Endothelial cell of umbilical vein (primary cell): Measurements from ENCODE around the gene NAP1L4.

Experiments used
- EZH2 ChIP-seq: IDR thresholded peaks from 2 replicates; pipeline ENCODE4 v1.6.1; 2012; ENCODE audit warnings: borderline replicate concordance, low read depth, mild to moderate bottlenecking, moderate library complexity, low read length, inconsistent platforms; ENCODE audit not compliant: severe bottlenecking
- FOS ChIP-seq: IDR thresholded peaks from 2 replicates; pipeline ENCODE4 v1.6.1; 2011; ENCODE audit warnings: mild to moderate bottlenecking, low read length, moderate library complexity, borderline replicate concordance; ENCODE audit not compliant: insufficient read depth
- GATA2 ChIP-seq: IDR thresholded peaks from 2 replicates; pipeline ENCODE4 v1.7.0; 2011; ENCODE audit warnings: low read depth, mild to moderate bottlenecking, moderate library complexity, mixed read lengths, low read length; ENCODE audit not compliant: insufficient read length, insufficient read depth
- POLR2A ChIP-seq: IDR thresholded peaks from 2 replicates; pipeline ENCODE4 v1.6.1; 2012; ENCODE audit warnings: low read depth, mild to moderate bottlenecking, control low read depth, low read length
- TF ChIP-seq, protein P1 (sequence below), 2 donors: IDR thresholded peaks; 1 replicate in 1 of 2; 2 replicates in 1 of 2; pipeline ENCODE4 v1.5.1; 2011; ENCODE audit warnings: low read length in 2 of 2, mild to moderate bottlenecking in 2 of 2, moderate library complexity in 2 of 2, control low read depth in 1 of 2, inconsistent platforms in 1 of 2, low read depth in 1 of 2; ENCODE audit not compliant: insufficient read depth in 1 of 2; ENCODE audit errors: extremely low read depth in 1 of 2
- TF ChIP-seq, protein P2 (sequence below): IDR thresholded peaks from 2 replicates; pipeline ENCODE4 v1.6.1; 2011; ENCODE audit not compliant: insufficient read depth, insufficient read length

DNA sequence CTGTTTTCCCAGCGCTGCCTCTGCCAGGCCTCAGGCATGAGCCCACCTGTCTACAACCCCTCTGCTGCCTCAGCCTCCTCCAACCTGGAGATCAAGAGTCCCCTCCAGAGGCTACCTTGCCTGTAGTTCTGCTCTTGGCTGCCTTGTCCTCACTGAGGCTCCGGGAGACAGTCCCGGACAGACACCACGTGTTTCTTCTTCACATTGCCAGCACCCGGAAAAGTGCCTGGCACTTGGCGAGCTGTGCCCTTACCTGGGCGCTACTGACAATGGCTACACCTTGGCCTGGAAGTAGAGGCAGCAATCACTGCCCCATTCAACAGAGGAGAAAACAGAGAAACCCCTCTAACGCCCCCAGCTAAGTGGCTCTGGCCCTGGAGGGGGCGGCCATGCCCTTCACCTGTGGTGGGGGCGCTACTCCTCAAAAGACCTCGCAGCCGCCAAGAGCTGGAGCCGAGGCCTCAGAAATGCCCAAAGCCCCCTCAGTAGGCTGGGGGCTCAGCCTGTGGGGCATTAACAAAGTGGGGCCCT is 3.0 kb upstream of the NAP1L4 start:
- TF ChIP-seq, protein P1, sequence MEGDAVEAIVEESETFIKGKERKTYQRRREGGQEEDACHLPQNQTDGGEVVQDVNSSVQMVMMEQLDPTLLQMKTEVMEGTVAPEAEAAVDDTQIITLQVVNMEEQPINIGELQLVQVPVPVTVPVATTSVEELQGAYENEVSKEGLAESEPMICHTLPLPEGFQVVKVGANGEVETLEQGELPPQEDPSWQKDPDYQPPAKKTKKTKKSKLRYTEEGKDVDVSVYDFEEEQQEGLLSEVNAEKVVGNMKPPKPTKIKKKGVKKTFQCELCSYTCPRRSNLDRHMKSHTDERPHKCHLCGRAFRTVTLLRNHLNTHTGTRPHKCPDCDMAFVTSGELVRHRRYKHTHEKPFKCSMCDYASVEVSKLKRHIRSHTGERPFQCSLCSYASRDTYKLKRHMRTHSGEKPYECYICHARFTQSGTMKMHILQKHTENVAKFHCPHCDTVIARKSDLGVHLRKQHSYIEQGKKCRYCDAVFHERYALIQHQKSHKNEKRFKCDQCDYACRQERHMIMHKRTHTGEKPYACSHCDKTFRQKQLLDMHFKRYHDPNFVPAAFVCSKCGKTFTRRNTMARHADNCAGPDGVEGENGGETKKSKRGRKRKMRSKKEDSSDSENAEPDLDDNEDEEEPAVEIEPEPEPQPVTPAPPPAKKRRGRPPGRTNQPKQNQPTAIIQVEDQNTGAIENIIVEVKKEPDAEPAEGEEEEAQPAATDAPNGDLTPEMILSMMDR (IDR thresholded peaks at IDR 0.05; ENCODE audit: extremely low read depth in 1 of 2, insufficient read depth in 1 of 2, low read depth in 1 of 2, low read length in 2 of 2) = no peak
- TF ChIP-seq POLR2A = no peak
- TF ChIP-seq, protein P2, sequence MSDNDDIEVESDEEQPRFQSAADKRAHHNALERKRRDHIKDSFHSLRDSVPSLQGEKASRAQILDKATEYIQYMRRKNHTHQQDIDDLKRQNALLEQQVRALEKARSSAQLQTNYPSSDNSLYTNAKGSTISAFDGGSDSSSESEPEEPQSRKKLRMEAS = no peak
- TF ChIP-seq GATA2 = no peak
- no peak for TF ChIP-seq EZH2
- no peak for TF ChIP-seq FOS
